ENCODE data around the gene DNAJB1. TPM values are rescaled to one million over a fixed set of nuclear protein-coding genes. Genes with fewer than 3 reads are reported as not detected.

Gene DNAJB1
- total RNA-seq, 1 donor from 2014 or later: 45.7 TPM

- H3K4me3 Mint-ChIP-seq (ENCODE audit: unreplicated experiment): peak overlapping the region; percentile 7
- no peak for DNase-seq (ENCODE audit: low spot score)
- H3K4me1 Mint-ChIP-seq (ENCODE audit: unreplicated experiment): peaks cover 2% of the 10 kb centered on the region
- H3K27ac Mint-ChIP-seq (ENCODE audit: unreplicated experiment): no peak overlapping the region
- peaks cover 21% of the 10 kb centered on the region for H3K36me3 Mint-ChIP-seq (ENCODE audit: low read depth, unreplicated experiment)
- TF ChIP-seq, protein P1, sequence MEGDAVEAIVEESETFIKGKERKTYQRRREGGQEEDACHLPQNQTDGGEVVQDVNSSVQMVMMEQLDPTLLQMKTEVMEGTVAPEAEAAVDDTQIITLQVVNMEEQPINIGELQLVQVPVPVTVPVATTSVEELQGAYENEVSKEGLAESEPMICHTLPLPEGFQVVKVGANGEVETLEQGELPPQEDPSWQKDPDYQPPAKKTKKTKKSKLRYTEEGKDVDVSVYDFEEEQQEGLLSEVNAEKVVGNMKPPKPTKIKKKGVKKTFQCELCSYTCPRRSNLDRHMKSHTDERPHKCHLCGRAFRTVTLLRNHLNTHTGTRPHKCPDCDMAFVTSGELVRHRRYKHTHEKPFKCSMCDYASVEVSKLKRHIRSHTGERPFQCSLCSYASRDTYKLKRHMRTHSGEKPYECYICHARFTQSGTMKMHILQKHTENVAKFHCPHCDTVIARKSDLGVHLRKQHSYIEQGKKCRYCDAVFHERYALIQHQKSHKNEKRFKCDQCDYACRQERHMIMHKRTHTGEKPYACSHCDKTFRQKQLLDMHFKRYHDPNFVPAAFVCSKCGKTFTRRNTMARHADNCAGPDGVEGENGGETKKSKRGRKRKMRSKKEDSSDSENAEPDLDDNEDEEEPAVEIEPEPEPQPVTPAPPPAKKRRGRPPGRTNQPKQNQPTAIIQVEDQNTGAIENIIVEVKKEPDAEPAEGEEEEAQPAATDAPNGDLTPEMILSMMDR (IDR thresholded peaks at IDR 0.05; ENCODE audit: unreplicated experiment): no peak
- peaks cover 8% of the 10 kb centered on the region for H3K27me3 Mint-ChIP-seq (ENCODE audit: unreplicated experiment)
- H3K9me3 Mint-ChIP-seq (ENCODE audit: unreplicated experiment): no peaks in the 10 kb centered on the region
Observed at GRCh38 chr19:14482172-14482941, 35.8 kb downstream of the DNAJB1 start.

DNA sequence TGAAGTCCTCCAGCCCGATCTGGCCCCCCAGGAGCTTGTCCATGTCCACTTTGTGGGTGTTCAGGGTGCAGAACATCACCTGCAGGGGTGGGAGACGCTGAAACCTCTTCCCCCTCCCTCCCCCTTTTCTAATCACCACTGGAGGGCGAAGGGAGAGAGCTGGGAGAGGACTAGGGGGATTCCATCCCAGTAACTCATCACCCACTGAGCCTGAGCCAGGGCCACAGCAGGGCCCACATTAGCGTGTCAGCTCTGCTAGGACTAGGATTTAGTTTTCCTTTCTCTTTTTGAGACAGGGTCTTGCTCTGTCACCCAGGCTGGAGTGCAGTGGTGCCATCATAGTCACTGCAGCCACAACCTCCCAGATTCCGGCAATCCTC, 37.5 kb downstream of the DNAJB1 start:
- H3K4me3 Mint-ChIP-seq (ENCODE audit: unreplicated experiment): no peak overlapping the region
- no peaks in the 10 kb centered on the region for H3K9me3 Mint-ChIP-seq (ENCODE audit: unreplicated experiment)
- DNase-seq (ENCODE audit: low spot score): no peak
- H3K4me1 Mint-ChIP-seq (ENCODE audit: unreplicated experiment): peaks cover 8% of the 10 kb centered on the region
- peaks cover 23% of the 10 kb centered on the region for H3K36me3 Mint-ChIP-seq (ENCODE audit: low read depth, unreplicated experiment)
- TF ChIP-seq, protein P1 (IDR thresholded peaks at IDR 0.05; ENCODE audit: unreplicated experiment): no peak
- no peak overlapping the region for H3K27ac Mint-ChIP-seq (ENCODE audit: unreplicated experiment)
- H3K27me3 Mint-ChIP-seq (ENCODE audit: unreplicated experiment): peaks cover 14% of the 10 kb centered on the region

DNA sequence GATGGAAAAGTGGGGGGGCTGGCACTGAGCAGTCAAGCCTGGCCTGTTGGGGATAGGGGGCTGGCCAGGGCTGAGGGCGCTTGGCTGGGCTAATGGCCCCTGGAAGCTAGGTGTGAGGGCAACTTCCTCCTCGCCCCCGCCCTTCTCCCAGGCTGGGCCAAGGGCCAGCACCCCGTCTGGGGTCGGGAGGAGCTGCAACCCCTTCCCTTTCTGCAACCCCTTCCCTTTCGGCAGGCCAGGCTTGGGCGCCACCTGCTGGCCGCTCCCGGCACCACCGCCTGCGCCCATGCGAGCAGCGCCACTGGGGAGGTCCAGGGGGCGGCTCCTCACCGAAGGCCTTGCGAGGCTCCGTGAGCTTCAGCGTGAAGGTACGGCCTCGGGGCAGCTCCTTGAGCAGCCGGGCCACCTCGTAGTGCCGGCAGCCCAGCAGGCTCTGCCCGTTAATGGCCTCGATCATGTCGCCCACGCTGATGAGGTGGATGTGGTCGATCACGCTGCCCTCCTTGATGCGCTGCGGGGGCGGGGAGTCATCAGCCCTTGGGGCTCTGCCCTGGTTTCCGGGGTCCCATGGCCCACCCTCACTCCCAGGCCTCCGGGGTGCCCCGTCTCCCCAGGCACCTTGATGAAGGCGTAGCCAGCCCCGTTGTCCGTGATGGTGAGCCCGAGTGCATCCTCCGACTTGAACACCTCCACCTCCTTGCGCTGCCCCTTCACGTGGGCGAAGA, 38.1 kb downstream of the DNAJB1 start:
- Mint-ChIP-seq H3K4me3 (ENCODE audit: unreplicated experiment) (no peak overlapping the region), H3K27ac (ENCODE audit: unreplicated experiment) (no peak overlapping the region), H3K27me3 (ENCODE audit: unreplicated experiment) (peaks cover 17% of the 10 kb centered on the region), H3K36me3 (ENCODE audit: low read depth, unreplicated experiment) (peaks cover 23% of the 10 kb centered on the region), H3K9me3 (ENCODE audit: unreplicated experiment) (no peaks in the 10 kb centered on the region), H3K4me1 (ENCODE audit: unreplicated experiment) (peaks cover 8% of the 10 kb centered on the region)
- TF ChIP-seq, protein P1 (IDR thresholded peaks at IDR 0.05; ENCODE audit: unreplicated experiment): peak; percentile 96
- DNase-seq (ENCODE audit: low spot score): peak; percentile 88

DNA sequence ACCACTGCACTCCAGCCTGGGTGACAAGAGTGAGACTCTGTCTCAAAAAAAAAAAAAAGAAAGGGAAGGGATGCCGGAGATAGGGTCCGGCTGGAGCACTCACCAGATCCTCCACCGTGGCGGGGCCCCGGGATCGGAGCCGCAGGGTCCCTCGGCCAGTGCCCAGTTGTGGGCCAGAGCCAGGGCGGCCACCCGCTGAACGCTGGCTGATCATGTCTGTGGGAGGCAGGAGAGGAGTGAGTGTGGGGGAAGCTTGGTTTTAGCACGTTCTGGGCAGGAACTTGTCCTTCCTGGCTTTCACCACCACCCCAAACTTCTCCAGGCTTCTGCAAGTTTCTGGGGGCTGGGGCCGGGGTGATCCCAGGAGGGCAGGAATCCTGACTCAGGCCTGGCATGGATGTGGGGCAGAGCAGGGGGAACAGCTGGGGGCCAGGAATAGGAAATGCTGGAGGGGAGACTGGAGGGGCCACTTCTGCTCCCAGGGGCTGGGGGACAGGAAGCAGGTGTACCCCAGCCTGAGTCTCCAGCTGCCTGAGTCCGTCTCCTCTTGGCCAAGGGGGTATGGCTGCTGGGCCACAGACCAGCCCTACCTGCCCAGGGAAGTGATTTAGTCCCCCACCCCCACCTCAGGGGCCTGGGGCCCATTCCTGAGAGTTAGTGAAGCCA, 38.8 kb downstream of the DNAJB1 start:
- no peak for DNase-seq (ENCODE audit: low spot score)
- no peak overlapping the region for H3K27ac Mint-ChIP-seq (ENCODE audit: unreplicated experiment)
- TF ChIP-seq, protein P1 (IDR thresholded peaks at IDR 0.05; ENCODE audit: unreplicated experiment): no peak
- H3K9me3 Mint-ChIP-seq (ENCODE audit: unreplicated experiment): no peaks in the 10 kb centered on the region
- H3K4me3 Mint-ChIP-seq (ENCODE audit: unreplicated experiment): no peak overlapping the region
- H3K27me3 Mint-ChIP-seq (ENCODE audit: unreplicated experiment): peaks cover 23% of the 10 kb centered on the region
- peaks cover 8% of the 10 kb centered on the region for H3K4me1 Mint-ChIP-seq (ENCODE audit: unreplicated experiment)
- peaks cover 26% of the 10 kb centered on the region for H3K36me3 Mint-ChIP-seq (ENCODE audit: low read depth, unreplicated experiment)

All from endothelial cell (in vitro differentiated cells).